H1 (cell line): Measurements from ENCODE around the gene IGFL2. TPM values are rescaled to one million over a fixed set of nuclear protein-coding genes. Genes with fewer than 3 reads are reported as not detected.
"Not testable (repeated sequence)": the region's sequence is repeated elsewhere in the genome, so short reads cannot be mapped to it uniquely, and the experiment has no call there.

ENCODE experiments used
- CTCF ChIA-PET: fragments of 300-600 bp; sonication (Branson Sonifier 250); formaldehyde crosslinking; loops from one replicate; lab custom pipeline; 2021; ENCODE audit not compliant: partially characterized antibody; lab: Charles Lee
- POLR2A ChIA-PET: fragments of 300-600 bp; sonication (Branson Sonifier 250); formaldehyde crosslinking; loops from one replicate; lab custom pipeline; 2021; ENCODE audit warnings: inconsistent platforms; ENCODE audit not compliant: partially characterized antibody; lab: Charles Lee
- DNase-seq, 2 experiments: peaks; one replicate each; pipeline versions ENCODE4 v3.0.0 to v3.0.0-alpha.2; 2010 to 2022; ENCODE audit warnings: low spot score in 2 of 2, low read depth in 1 of 2, mixed read lengths in 1 of 2
- FAIRE-seq: peaks from 2 replicates; lab custom pipeline; 2011; peaks lifted over from hg19 to GRCh38; lab: Jason Lieb, UNC
- H2AFZ ChIP-seq: 2 replicates; pipeline ENCODE4 v1.8.1; 2012; ENCODE audit warnings: low read length, inconsistent platforms
- H2AK5ac ChIP-seq: 2 replicates; pipeline ENCODE4 v1.6.1; 2013; ENCODE audit warnings: low read depth, low read length
- H2BK120ac ChIP-seq: replicated peaks from 2 replicates; pipeline ENCODE3; 2013; ENCODE audit warnings: low read depth, low read length, inconsistent platforms
- H2BK12ac ChIP-seq: 2 replicates; pipeline ENCODE4 v1.6.1; 2013; ENCODE audit warnings: low read depth, low read length
- H2BK15ac ChIP-seq: 2 replicates; pipeline ENCODE4 v1.6.1; 2013; ENCODE audit warnings: low read length
- H2BK20ac ChIP-seq: 2 replicates; pipeline ENCODE4 v1.6.1; 2013; ENCODE audit warnings: low read length
- H2BK5ac ChIP-seq: 2 replicates; pipeline ENCODE4 v1.6.1; 2013; ENCODE audit warnings: low read depth, low read length
- H3K14ac ChIP-seq: 2 replicates; pipeline ENCODE4 v1.6.1; 2013; ENCODE audit warnings: inconsistent platforms; ENCODE audit not compliant: insufficient read length
- H3K18ac ChIP-seq: 2 replicates; pipeline ENCODE4 v1.6.1; 2013; ENCODE audit warnings: low read length; ENCODE audit errors: extremely low read depth
- H3K23ac ChIP-seq: 2 replicates; pipeline ENCODE4 v1.6.1; 2013; ENCODE audit warnings: inconsistent platforms; ENCODE audit not compliant: insufficient read length
- H3K23me2 ChIP-seq: 2 replicates; pipeline ENCODE4 v1.6.1; 2013; ENCODE audit warnings: low read depth, low read length
- H3K27ac ChIP-seq: 2 replicates; pipeline ENCODE4 v1.6.1; 2011; ENCODE audit warnings: low read depth, low read length, inconsistent platforms
- H3K27me3 ChIP-seq, 4 experiments: replicated peaks in 1 of 4; 1 replicate in 1 of 4; 2 replicates in 3 of 4; pipeline versions ENCODE4 v1.6.1 to v1.8.1; 2011 to 2013; ENCODE audit warnings: low read length in 3 of 4, mild to moderate bottlenecking in 3 of 4, inconsistent platforms in 2 of 4, mixed read lengths in 2 of 4, moderate library complexity in 1 of 4; ENCODE audit not compliant: control insufficient read depth in 3 of 4, insufficient read depth in 3 of 4; ENCODE audit errors: extremely low read depth in 1 of 4
- H3K36me3 ChIP-seq, 4 experiments: 2 replicates each; pipeline versions ENCODE4 v1.6.1 to v1.8.1; 2011 to 2013; ENCODE audit warnings: mild to moderate bottlenecking in 4 of 4, low read length in 3 of 4, moderate library complexity in 2 of 4, control low read depth in 1 of 4, inconsistent platforms in 1 of 4; ENCODE audit not compliant: insufficient read depth in 4 of 4, control insufficient read depth in 2 of 4
- H3K4ac ChIP-seq: replicated peaks from 2 replicates; pipeline ENCODE3; 2013; ENCODE audit warnings: low read length, low read depth, mixed read lengths, inconsistent platforms; ENCODE audit not compliant: insufficient read length
- H3K4me1 ChIP-seq, 4 experiments: replicated peaks in 1 of 4; 1 replicate in 1 of 4; 2 replicates in 3 of 4; pipeline versions ENCODE4 v1.6.1 to v1.8.1; 2011 to 2013; ENCODE audit warnings: low read length in 3 of 4, inconsistent platforms in 2 of 4, mixed read lengths in 1 of 4; ENCODE audit not compliant: insufficient read depth in 4 of 4, control insufficient read depth in 3 of 4
- H3K4me2 ChIP-seq, 2 experiments: 2 replicates each; pipeline versions ENCODE4 v1.6.1 to v1.8.1; 2011 to 2013; ENCODE audit warnings: low read depth in 2 of 2, low read length in 2 of 2, control low read depth in 1 of 2, inconsistent platforms in 1 of 2, mild to moderate bottlenecking in 1 of 2; ENCODE audit not compliant: insufficient read depth in 1 of 2
- H3K4me3 ChIP-seq, 4 experiments: fragments of 200-600, 300-600 bp in 1 of 4; sonication (generic), shearing (Covaris generic), sonication (Bioruptor Twin) in 1 of 4; 2 replicates each; pipeline versions ENCODE4 v1.5.1 to v1.8.1; 2011 to 2016; ENCODE audit warnings: low read length in 4 of 4, low read depth in 3 of 4, control low read depth in 2 of 4, inconsistent platforms in 2 of 4, mild to moderate bottlenecking in 2 of 4, mixed read lengths in 1 of 4, moderate library complexity in 1 of 4; ENCODE audit not compliant: insufficient read depth in 2 of 4; ENCODE audit errors: extremely low read depth in 1 of 4
- H3K56ac ChIP-seq: replicated peaks from 2 replicates; pipeline ENCODE3; 2013; ENCODE audit warnings: low read depth, mild to moderate bottlenecking, mixed read lengths, low read length, inconsistent platforms; ENCODE audit not compliant: insufficient read length
- H3K79me1 ChIP-seq: 2 replicates; pipeline ENCODE4 v1.6.1; 2013; ENCODE audit warnings: low read depth, low read length, control low read depth
- H3K79me2 ChIP-seq, 2 experiments: 2 replicates each; pipeline versions ENCODE4 v1.6.1 to v1.8.1; 2012 to 2013; ENCODE audit warnings: low read length in 2 of 2, mild to moderate bottlenecking in 2 of 2, inconsistent platforms in 1 of 2; ENCODE audit not compliant: insufficient read depth in 2 of 2, control insufficient read depth in 1 of 2
- H3K9ac ChIP-seq, 4 experiments: replicated peaks in 1 of 4; 1 replicate in 1 of 4; 2 replicates in 3 of 4; pipeline versions ENCODE4 v1.6.1 to v1.8.1; 2011 to 2013; ENCODE audit warnings: low read depth in 3 of 4, low read length in 3 of 4, control low read depth in 2 of 4, mild to moderate bottlenecking in 2 of 4, moderate library complexity in 2 of 4, inconsistent platforms in 1 of 4; ENCODE audit errors: extremely low read depth in 1 of 4
- H3K9me3 ChIP-seq, 2 experiments: 2 replicates each; pipeline versions ENCODE4 v1.6.1 to v1.8.1; 2012 to 2013; ENCODE audit warnings: mild to moderate bottlenecking in 2 of 2, moderate library complexity in 2 of 2, control low read depth in 1 of 2, inconsistent platforms in 1 of 2, low read depth in 1 of 2, low read length in 1 of 2, mixed read lengths in 1 of 2; ENCODE audit not compliant: insufficient read depth in 2 of 2
- H4K20me1 ChIP-seq, 2 experiments: replicated peaks in 1 of 2; 2 replicates each; pipeline versions ENCODE3 to v1.8.1; 2011 to 2013; ENCODE audit warnings: inconsistent platforms in 2 of 2, low read length in 2 of 2, mild to moderate bottlenecking in 1 of 2; ENCODE audit not compliant: insufficient read depth in 2 of 2, control insufficient read depth in 1 of 2
- H4K5ac ChIP-seq: 2 replicates; pipeline ENCODE4 v1.6.1; 2013; ENCODE audit warnings: low read length, low read depth, mixed read lengths, inconsistent platforms; ENCODE audit not compliant: insufficient read length
- H4K8ac ChIP-seq: 2 replicates; pipeline ENCODE4 v1.8.0; 2013; ENCODE audit warnings: mild to moderate bottlenecking, moderate library complexity, low read length, inconsistent platforms; ENCODE audit not compliant: insufficient read depth; ENCODE audit errors: extremely low read depth
- H4K91ac ChIP-seq: replicated peaks from 2 replicates; pipeline ENCODE3; 2013; ENCODE audit warnings: low read length, mixed read lengths, inconsistent platforms; ENCODE audit not compliant: insufficient read length
- ASH2L ChIP-seq: fragments of 200-600, 300-600 bp; sonication (generic); IDR thresholded peaks from one replicate; pipeline ENCODE4 v1.7.1; 2017; ENCODE audit warnings: low read length
- GTF2F1 ChIP-seq: IDR thresholded peaks from 2 replicates; pipeline ENCODE4 v1.6.1; 2012; ENCODE audit warnings: low read depth, low read length, improper control_type of control experiment, borderline replicate concordance
- WGBS, 2 experiments: shearing (Covaris generic) in 1 of 2; methylation state at CpG; one replicate each; pipeline versions ENCODE4 v1.1.6 to v1.1.7; 2013 to 2015; ENCODE audit warnings: low lambda C conversion rate in 2 of 2, mixed read lengths in 2 of 2, inconsistent platforms in 1 of 2, low coverage in 1 of 2, missing lambda C conversion rate in 1 of 2; ENCODE audit not compliant: insufficient replicate concordance in 2 of 2, insufficient coverage in 1 of 2, insufficient read length in 1 of 2; ENCODE audit errors: extremely low coverage in 1 of 2, missing lambda C conversion rate in 1 of 2; 5-methylcytosine and 5-hydroxymethylcytosine counted together
- polyA plus RNA-seq, 7 experiments: library from polyadenylated mRNA; depleted of rRNA in 3 of 7; stranded (reverse) in 5 of 7; unstranded in 2 of 7; fragments of >200 nt in 5 of 7; fragments of 200-250 nt in 2 of 7; gene quantifications; 1 replicate in 5 of 7; 2 replicates in 1 of 7; 4 replicates in 1 of 7; pipeline versions ENCODE4 v1.2.1 to v1.2.3, GENCODE V29; 2011 to 2013; ENCODE audit warnings: missing spikeins in 2 of 7, mixed read lengths in 2 of 7
- total RNA-seq: library from RNA; stranded (reverse); fragmentation: NEBNext Ultra II Directional; extraction: Animal tissue kit (Norgen Biotek cat#: 25700); gene quantifications from 2 replicates; pipeline ENCODE4 v1.2.1, GENCODE V29; 2021

IGFL2 gene
- total and polyA plus RNA-seq, 2 of the 8 experiments (the other 6 are each of a cell fraction or from before 2014, with no cell fraction given), result not detected

GRCh38 chr19:46182476-46182875 is 34.4 kb downstream of the IGFL2 start (continued):
- TF ChIP-seq GTF2F1 (no peak), ASH2L (no peak)

DNA sequence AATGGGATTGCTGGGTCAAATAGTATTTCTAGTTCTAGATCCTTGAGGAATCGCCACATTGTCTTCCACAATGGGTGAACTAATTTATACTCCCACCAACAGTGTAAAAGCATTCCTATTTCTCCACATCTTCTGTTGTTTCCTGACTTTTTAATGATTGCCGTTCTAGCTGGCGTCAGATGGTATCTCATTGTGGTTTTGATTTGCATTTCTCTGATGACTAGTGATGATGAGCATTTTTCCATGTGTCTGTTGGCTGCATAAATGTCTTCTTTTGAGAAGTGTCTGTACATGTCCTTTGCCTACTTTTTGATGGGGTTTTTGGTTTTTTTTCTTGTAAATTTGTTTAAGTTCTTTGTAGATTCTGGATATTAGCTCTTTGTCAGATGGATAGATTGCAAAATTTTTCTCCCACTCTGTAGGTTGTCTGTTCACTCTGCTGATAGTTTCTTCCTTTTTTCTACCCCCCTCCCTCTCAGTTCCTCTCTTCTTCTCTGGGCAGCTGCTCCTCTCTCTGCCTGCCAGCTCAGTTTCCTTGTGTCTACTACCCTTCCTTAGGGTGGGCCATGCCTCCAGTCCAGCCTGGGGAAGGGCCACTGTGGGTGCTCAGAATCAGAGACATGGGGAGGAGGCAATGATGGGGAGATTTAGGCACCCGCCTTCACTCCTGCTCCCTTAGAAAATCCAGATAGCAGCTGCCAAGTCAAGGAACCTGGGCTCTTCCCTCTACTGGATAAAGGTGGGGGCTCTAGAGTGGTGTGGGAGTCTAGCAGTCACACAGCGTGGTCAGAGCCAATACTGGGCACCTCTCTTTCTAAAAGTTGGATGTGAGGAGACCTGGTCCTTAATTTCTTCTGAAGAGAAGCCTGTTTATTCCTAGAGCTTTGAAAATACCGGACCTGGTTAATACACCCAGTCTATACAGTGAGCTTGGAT is 37.0 kb downstream of the IGFL2 start:
- not testable (repeated sequence) for H3K79me1 ChIP-seq, H3K9ac ChIP-seq, H3K9me3 ChIP-seq, H4K5ac ChIP-seq, H2AK5ac ChIP-seq, DNase-seq, H3K23ac ChIP-seq, FAIRE-seq, H4K91ac ChIP-seq, H3K27me3 ChIP-seq, H3K56ac ChIP-seq, H3K18ac ChIP-seq, H2BK120ac ChIP-seq, H3K14ac ChIP-seq, H3K4me1 ChIP-seq, H2BK15ac ChIP-seq, H3K4me3 ChIP-seq, H3K23me2 ChIP-seq, H3K4me2 ChIP-seq, H4K8ac ChIP-seq, H3K4ac ChIP-seq, H2AFZ ChIP-seq, H3K27ac ChIP-seq, H2BK20ac ChIP-seq, H2BK5ac ChIP-seq, H3K79me2 ChIP-seq, H4K20me1 ChIP-seq, H3K36me3 ChIP-seq, H2BK12ac ChIP-seq
- ChIA-PET POLR2A (interaction anchor here (0.6 to 1.1 kb wide), 2 partner anchors 51 to 395 kb away, joined by 3 to 5 read pairs; no protein-coding TSS in a partner anchor), CTCF (interaction anchor here (0.5 to 4.3 kb wide), 7 partner anchors 9 to 1268 kb away, joined by 3 to 23 read pairs (median 3); no protein-coding TSS in a partner anchor)
- WGBS, 2 experiments, result 98% methylated on average over 6 of the region's 6 CpGs; no CpG with 5 or more reads in 1 of the 2 experiments
